LNCAP (cell line): Measurements from ENCODE around the gene PLPP4.

Source experiments
- TF ChIP-seq, protein P1 (sequence below): fragments of 450-650 bp; IDR thresholded peaks from 2 replicates; pipeline ENCODE4 v1.5.1; 2017; ENCODE audit warnings: mild to moderate bottlenecking

The PLPP4 gene

GRCh38 chr10:120505056-120505455 is 48.0 kb downstream of the PLPP4 start:
- TF ChIP-seq, protein P1, sequence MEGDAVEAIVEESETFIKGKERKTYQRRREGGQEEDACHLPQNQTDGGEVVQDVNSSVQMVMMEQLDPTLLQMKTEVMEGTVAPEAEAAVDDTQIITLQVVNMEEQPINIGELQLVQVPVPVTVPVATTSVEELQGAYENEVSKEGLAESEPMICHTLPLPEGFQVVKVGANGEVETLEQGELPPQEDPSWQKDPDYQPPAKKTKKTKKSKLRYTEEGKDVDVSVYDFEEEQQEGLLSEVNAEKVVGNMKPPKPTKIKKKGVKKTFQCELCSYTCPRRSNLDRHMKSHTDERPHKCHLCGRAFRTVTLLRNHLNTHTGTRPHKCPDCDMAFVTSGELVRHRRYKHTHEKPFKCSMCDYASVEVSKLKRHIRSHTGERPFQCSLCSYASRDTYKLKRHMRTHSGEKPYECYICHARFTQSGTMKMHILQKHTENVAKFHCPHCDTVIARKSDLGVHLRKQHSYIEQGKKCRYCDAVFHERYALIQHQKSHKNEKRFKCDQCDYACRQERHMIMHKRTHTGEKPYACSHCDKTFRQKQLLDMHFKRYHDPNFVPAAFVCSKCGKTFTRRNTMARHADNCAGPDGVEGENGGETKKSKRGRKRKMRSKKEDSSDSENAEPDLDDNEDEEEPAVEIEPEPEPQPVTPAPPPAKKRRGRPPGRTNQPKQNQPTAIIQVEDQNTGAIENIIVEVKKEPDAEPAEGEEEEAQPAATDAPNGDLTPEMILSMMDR, result no peak

DNA sequence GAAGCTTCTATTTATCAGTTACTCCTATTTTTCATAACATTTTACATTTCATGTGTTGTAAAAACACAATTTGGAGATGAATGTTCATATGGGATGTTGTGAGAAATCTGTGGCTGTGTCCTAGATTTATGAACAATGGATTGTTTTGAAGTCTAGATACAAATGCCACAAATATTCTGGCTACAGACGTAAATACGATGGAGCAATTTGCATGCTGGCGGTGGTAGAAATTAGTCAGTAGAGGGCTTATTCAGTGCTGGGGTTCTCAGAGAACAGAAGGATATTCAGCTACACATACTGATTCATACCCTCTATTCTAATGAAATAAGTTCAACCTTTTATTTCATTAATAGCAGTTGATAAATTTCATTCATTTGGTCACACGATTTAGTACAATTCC is 48.8 kb downstream of the PLPP4 start:
- TF ChIP-seq, protein P1, result no peak

DNA sequence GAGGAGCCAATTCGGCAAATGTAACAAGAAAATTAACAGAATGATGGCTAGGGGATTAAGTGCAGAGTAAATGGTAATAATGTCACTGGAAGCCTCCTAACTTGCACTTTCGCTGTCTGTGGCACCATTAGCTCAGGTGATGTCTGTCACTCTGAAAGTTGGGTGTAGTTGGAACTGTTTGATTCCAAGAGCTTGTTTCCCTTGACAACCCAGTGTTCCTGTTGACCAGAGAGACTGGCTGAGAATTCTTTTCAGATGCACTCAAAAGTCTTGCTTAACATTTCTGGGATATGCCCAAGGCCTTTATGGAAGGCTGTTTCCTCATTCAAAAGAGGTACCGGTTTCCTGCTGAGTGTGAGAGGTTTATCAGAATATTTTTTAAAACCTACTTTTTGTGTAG is 49.6 kb downstream of the PLPP4 start:
- TF ChIP-seq, protein P1, result no peak

DNA sequence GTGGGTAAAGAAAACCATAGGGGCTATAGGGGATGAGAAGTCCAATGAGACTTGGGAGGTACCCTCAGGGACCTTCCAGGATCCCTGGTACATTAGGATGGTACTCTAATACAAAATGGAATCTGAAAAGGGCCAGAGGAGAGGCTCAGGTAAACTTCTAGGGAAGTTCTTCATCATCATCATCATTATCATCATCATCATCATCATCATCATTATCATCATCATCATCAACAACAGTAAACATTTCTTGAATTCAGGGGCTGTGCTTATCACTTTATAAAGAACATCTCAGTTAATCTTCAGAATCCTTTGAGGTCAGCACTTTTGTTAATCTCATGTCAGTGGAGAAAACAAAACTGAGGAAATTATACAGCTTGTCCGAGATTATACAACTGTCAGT is 50.1 kb downstream of the PLPP4 start:
- TF ChIP-seq, protein P1, result no peak

- TF ChIP-seq, protein P1, result no peak
Observed at GRCh38 chr10:120507651-120508050, 50.6 kb downstream of the PLPP4 start.

DNA sequence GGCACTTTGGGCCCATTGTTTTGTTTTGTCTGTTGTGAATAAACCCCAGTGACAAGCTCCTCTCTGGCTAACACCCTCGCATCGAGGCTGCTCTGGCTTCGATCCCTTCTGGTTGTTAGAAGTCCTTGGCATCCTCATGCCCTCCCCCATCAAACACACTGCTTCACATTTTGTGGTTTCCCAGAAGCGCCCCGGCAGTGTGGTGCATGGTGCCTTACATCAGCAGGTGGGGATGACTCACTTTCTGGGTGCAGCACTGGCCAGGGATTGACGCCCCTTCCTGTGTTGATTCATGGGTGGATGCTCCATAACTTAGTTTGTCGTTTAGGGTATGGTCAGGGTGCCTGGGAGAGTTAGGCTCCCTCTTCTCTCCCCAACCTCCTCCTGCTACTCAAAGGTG is 51.4 kb downstream of the PLPP4 start:
- TF ChIP-seq, protein P1, result no peak

DNA sequence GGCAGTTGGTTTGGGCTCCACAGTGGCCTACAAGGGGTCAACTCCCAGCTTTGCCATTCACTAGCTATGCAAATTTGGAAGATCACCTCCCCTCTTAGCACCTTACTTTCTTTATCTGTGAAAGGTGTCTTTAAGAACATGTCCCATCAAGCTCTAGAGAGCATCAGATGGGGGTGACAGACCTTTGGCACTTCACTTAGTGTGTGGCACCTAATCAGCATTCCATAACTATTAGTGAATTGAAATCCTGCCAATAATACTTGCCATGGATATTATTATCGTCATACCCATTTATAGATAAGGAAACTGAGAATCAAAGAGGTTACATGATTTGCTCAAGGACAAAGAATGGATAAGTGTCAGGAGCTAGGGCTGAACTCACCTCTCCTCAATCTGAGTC is 51.9 kb downstream of the PLPP4 start:
- TF ChIP-seq, protein P1, result no peak

DNA sequence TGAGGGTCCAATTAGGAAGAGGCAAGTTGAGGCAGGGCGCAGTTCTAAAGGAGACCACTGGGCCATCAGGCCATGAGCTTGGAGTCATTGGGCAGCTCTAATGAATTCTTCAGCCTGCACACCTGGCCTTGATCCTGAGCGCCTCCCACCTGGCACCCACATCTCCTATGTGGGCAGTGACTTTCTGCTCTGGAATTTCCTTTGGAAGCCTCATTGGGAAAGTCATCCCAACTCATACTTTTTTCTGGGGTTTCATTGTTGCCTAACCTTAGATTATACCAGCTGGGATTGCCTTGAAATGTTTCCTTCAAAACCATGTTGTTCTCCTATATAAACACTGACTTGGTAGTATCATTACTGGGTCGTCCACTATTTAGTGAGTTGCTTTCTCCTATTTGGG is 54.1 kb downstream of the PLPP4 start:
- TF ChIP-seq, protein P1, result no peak
